H1 (cell line): ENCODE results near the gene MFSD2A.

Experiments used
- POLR2A ChIP-seq, 2 experiments: IDR thresholded peaks; 1 replicate in 1 of 2; 2 replicates in 1 of 2; pipeline ENCODE4 v1.6.1; 2011; ENCODE audit warnings: low read depth in 2 of 2, low read length in 2 of 2, mild to moderate bottlenecking in 2 of 2; ENCODE audit errors: control extremely low read depth in 1 of 2
- TF ChIP-seq, protein P1 (sequence below), 3 experiments: IDR thresholded peaks; 1 replicate in 2 of 3; 2 replicates in 1 of 3; pipeline versions ENCODE4 v1.5.1 to v1.6.1; 2011; ENCODE audit warnings: low read length in 3 of 3, mild to moderate bottlenecking in 3 of 3, inconsistent platforms in 2 of 3, low read depth in 1 of 3, moderate library complexity in 1 of 3; ENCODE audit not compliant: insufficient read depth in 1 of 3; ENCODE audit errors: control extremely low read depth in 1 of 3

GRCh38 chr1:39952359-39953110, 2.4 kb upstream of the MFSD2A start:
- TF ChIP-seq, protein P1, sequence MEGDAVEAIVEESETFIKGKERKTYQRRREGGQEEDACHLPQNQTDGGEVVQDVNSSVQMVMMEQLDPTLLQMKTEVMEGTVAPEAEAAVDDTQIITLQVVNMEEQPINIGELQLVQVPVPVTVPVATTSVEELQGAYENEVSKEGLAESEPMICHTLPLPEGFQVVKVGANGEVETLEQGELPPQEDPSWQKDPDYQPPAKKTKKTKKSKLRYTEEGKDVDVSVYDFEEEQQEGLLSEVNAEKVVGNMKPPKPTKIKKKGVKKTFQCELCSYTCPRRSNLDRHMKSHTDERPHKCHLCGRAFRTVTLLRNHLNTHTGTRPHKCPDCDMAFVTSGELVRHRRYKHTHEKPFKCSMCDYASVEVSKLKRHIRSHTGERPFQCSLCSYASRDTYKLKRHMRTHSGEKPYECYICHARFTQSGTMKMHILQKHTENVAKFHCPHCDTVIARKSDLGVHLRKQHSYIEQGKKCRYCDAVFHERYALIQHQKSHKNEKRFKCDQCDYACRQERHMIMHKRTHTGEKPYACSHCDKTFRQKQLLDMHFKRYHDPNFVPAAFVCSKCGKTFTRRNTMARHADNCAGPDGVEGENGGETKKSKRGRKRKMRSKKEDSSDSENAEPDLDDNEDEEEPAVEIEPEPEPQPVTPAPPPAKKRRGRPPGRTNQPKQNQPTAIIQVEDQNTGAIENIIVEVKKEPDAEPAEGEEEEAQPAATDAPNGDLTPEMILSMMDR (IDR thresholded peaks at IDR 0.05; ENCODE audit: control extremely low read depth in 1 of 3, insufficient read depth in 1 of 3, low read depth in 1 of 3, low read length in 3 of 3): no peak
- TF ChIP-seq POLR2A (IDR thresholded peaks at IDR 0.05; ENCODE audit: control extremely low read depth in 1 of 2, low read depth in 2 of 2, low read length in 2 of 2): no peak
